ENCODE data around the gene CIZ1.

The CIZ1 gene

DNA sequence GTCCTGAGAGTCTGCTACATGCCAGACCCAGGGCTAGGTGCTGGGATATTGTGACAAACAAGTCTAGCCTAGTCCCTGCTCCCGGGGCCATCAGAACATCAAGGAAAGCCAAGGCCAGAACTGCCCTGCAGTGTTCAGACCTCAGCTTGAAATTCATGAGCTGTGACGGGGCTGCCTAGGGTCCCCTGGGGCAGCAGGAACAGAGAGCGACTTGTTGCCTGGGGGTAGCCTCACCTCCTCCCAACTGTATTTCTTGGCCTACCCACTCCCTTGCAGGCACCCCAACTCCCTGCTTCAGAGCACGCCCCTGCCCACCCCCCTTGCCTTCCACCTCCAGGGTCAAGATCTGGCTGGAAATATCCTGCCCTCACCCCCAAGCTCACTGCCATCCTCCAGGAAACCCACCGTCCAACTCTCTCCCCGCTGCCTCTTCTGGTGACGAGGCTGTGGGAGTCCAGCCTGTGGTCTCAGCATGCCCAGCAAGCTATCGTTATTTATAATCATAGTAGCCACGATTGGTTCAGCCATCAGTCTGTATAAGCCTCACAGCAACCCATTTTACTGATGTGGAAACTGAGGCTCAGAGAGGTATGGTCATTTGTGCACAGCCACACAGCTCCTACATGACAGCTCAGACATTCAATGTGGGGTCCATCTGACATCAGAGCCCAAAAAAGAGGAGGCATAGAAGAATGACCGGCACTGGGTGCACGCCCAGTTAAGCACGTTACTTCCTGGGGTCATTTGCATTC, 22.6 kb upstream of the CIZ1 start:
- no peak for DNase-seq (ENCODE audit: low spot score)

DNA sequence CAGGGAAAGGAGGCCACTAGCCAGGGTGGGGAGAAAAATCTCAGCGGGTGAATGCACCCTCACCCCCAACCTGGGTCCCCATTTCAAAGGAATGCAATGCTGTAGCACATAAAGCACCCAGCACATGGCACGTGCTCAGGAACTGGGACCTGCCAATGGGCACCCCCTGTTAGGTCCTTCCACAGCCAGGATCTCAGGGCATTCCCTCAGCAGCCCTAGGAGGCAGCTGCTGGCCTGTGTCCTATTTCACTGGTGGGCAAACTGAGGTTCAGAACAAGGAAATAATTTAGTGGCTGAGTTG, 20.6 kb upstream of the CIZ1 start:
- DNase-seq (ENCODE audit: low spot score), result no peak

DNA sequence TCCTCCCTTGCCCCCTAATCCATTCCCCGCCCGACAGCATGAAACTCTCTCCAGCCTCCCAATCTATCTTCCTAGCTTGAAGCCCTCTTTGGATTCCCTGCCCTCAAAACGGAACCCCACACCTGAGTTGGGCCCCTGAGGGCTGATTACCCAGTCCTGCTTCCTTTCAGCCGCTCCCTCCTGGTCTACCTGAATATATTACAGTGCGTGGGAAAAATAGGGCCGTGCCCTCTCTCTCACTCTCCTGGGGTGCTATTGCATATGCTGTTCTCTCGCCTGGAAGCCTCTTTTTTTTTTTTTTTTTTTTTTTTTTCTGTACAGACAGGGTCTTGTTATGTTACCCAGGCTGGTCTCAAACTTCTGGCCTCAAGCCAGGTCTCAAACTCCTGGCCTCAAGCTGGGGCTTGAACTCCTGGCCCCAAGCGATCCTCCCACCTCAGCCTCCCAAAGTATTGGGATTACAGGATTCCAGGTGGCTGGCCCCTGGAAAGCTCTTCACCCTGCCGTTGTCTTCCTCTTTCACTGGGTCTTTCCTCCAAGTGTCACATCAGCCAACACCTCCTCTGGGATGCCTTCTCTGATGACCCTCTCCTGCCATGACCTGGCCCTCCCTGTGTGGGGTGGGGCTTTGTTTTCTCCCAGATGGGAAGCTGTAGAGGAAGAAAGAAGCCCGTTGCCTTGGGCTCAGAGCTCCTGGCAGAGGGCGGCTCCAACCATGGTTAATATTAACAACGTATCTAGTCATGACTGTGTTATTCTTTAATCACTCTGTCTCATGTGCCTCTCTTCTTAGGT, 20.0 kb upstream of the CIZ1 start:
- no peak for DNase-seq (ENCODE audit: low spot score)

DNA sequence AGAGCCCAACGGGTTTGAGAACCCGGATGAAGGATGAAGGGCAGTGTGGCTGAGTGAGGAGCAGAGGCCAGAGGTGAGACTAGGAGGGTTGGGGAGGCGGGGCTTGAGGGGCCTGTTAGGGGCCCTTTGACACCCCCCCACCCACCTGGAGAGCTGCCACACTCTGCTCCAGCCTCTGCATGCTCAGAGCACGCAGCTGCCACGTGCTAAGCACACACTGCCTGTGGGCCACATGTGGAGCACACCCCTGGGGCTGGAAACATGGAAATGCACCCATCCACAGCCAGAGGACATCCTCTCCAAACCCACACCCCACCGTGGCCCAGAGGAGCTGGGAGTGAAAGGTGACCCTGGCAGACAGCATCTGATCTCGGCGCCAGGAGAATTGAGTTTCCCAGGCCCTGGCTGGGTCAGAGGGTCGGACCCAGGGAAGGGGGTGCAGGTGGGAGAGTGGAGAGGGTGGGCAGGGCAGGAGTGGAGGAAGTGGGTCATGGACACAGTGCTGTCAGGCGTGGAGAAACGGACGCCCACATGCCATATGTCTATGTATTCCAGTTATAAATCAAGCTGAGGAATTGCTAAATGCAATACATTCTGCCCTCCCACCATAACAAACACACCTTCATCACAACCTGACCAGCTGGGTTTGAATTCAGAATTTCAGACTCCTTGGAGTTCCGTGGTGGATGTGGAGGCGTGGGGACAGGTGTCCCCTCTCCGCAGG, 17.7 kb upstream of the CIZ1 start:
- no peak for DNase-seq (ENCODE audit: low spot score)

DNA sequence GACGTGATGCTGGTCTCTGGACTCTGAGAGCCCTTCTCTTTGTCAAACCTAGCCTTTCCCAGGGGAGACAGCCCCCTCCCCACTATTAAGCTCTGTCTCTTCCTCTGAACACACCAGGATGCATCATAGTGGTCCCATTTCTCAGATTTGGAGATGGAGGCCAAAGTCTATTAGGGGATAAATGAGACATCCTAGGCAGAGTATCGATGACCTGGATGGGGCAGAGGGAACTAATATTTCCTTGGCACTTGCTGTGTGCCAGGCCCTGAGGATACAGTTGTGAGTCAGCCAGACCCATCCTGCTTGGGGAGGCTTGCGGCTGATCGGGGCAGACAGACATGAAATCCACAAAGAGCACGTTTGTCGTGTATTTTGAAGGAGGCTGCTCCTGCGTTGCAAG, 17.0 kb upstream of the CIZ1 start:
- DNase-seq (ENCODE audit: low spot score), result no peak

DNA sequence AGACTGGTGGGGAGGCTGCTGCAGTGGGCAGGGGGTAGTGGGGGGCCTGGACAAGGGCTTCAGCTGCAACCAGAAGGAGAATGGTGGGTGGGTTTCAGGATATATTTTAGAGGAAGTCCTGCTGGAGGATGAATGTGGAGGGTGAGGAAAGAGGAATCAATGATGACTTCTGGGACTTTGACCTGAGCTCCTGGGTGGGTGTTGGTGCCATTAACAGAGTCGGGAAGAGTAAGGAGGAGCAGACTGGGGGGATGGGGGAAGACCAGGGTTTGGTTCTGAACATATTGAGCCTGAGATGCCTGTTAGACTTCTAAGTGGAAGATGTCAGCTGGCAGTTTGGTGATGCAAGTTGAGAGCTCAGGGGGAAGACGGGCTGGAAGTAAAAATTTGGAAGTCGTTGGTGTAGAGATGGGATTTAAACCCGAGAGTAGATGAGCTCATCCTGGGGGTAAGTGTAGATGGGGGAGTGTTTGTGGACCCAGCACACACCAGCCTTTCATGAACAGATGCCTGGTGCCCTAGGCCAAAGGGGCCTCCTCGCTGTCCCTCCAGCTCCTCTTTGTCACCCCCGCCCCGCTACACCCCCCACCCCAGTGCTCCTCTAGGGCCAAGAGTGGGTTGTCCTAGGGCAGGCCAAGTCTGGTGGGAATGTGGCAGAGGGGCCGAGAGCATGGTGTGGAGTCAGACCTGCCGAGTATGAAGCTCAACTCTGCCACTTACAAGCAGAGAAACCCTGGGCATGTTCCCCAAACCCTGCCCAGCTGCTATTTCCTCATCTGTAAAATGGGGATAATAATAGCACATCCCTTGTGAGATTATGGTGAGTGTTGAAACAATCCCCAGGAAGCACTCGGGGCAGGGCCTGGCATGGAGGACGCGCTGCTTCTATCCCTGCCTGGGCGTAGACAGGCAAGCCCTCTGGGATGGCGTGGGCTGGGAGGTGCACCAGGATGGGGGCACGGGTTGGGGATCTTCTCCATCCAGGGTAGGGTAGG, 15.8 kb upstream of the CIZ1 start:
- DNase-seq (ENCODE audit: low spot score), result no peak

DNA sequence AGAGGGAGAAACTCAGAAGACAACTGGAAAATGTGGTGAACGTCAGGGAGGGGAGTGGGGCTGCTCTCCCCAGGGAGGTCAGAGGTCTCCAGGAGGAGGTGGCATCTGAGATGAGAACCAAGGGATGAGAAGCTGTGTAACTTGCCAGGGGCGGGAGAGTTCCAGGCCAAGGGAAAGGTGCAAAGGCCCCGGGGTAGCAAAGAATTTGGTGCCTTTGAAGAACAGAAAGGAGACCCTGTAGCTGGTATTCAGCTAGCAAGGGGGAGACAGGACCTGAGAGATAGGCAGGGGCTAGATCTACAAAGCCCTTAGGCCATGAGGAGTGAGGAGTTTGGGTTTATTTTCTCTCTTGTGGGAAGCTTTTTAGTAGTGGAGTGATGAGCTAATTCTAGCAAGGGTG, 15.1 kb upstream of the CIZ1 start:
- DNase-seq (ENCODE audit: low spot score), result no peak

DNA sequence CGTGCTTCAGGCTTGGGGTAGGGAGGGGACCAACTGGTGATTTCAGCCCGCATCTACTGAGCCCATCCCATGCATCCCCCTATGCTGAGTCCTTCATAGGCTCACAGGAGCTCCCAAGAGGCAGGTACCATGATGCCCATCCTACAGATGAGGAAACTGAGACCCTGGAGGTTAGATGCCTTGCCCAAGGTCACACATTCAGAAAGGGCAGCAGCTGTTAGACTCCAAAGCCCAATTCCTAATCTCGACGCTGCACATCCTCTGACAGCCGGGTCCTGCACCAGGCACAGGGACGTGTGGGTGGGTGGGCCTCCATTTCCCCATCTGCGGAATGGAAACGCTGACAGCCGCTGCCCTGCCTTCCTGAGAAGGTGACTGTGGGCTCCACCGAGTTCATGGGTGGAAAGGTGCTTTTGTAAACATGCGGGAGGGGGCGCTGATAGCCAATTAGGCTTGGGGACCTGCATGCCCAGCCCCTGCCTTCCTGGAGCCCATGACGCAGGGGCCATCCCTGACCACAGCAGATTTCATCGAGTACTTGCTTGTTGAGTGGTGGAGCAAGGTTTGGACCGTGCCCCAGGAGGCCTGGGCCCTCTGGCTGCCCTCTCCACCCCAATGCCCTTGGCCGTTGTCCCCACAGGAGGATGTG, 14.0 kb upstream of the CIZ1 start:
- no peak for DNase-seq (ENCODE audit: low spot score)

DNA sequence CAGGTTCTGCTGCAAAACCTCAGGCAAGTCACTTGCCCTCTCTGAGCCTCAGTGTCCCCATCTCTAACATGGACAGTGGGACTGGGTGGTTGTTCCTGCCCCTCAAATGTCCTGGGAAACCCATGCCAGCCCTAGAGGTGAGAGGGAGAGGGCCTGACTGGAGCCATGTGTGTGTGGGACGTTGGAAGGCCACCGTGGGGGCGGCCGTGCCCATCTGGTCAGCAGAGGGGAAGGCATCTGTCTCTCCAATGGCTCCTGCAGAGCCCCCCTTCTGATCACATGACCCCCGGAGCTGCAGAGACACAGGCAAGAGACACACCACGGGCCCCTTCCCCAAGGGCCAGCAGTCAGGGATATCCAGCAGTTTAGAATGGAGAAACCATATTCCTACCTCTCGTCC, 13.5 kb upstream of the CIZ1 start:
- DNase-seq (ENCODE audit: low spot score), result no peak

DNA sequence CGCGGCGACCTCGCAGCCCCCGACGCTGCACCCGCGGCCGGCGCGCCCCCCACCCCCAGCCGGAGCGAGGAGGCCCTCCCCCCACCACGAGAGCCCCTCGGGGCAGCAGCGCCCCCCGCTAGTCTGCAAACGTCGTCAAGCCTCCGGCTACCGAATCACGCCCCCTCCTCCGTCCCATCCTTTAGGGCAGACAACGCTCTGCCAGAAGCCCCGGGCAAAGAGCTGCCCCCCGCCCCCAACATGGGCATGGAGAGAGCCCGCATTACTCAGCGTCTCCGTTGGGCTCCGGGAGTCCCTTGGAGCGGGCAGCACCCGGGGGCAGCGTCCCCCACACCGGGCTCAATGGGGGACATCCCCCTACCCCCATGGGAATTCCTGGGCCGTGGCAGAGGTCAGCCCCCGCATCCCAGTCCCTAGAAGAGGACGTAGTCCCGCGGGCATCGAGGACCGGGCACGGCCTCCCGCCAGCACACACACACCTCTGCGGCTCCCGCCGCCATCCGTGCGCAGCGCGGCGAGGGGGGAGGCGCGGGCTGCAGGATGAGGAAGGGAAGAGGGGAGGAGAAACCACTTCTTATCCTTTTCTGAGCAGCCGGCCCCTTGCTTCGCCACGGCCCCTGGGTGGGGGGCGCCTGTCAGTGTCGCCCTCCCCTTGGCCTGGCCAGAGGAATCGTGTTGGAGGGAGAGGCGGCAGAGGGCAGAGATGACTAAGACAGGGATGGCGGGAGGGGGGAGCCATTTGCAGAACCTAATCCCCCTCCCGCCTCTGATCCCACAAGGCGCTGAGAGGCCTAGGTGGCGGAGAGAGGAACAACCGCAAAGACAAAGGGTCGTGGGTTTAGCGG, 12.6 kb upstream of the CIZ1 start:
- DNase-seq (ENCODE audit: low spot score), result peak; percentile 71

DNA sequence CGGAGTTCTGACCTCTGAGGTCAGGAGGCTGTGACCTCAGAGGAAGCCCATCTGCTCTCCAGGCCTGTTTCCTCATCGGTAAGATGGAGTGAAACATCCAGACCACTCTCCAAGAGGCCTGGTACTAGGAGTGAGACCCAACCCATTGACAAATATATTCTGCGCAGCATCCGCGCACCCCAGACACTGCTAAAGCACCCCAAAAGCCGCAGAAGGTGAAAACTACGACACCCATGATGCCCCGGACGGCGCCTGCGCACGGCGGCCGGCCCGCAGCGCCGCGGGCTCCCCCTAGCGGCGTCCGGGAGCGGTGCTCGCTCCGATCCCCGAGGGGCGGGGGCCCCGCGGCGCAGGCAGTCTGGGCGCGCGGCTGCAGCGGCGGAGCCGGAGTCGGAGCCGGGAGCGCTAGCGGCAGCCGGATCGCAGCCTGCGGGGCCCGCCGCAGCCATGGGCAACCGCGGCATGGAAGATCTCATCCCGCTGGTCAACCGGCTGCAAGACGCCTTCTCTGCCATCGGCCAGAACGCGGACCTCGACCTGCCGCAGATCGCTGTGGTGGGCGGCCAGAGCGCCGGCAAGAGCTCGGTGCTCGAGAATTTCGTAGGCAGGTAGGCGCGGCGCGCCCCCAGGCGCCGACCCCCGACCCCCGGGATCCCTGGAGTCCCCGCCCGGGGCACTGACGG, 11.8 kb upstream of the CIZ1 start, which contains the start of gene DNM1:
DNM1 (plus strand) TSS at position 356 of the 683 bp plus-strand sequence; CDS start at position 448, 92 bp downstream.
- peak; percentile 100 for DNase-seq (ENCODE audit: low spot score)

DNA sequence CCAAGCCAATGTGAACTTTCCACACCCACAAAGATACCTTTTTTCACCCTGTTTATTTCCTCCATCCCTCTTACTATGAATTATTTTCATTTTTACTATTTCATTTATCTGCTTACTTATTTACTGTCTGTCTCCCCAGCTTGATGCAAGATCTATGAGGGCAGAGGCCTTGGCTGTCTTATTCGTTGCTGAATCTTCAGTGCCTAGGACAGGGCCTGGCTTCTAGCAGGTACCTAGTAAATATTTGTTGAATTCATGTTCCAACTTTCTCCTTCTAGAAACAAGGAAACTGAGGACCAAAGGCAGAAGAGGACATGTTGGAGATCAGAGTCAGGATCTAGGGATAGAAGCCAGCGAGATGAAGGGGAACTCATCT, 11.3 kb upstream of the CIZ1 start:
- no peak for DNase-seq (ENCODE audit: low spot score)

DNA sequence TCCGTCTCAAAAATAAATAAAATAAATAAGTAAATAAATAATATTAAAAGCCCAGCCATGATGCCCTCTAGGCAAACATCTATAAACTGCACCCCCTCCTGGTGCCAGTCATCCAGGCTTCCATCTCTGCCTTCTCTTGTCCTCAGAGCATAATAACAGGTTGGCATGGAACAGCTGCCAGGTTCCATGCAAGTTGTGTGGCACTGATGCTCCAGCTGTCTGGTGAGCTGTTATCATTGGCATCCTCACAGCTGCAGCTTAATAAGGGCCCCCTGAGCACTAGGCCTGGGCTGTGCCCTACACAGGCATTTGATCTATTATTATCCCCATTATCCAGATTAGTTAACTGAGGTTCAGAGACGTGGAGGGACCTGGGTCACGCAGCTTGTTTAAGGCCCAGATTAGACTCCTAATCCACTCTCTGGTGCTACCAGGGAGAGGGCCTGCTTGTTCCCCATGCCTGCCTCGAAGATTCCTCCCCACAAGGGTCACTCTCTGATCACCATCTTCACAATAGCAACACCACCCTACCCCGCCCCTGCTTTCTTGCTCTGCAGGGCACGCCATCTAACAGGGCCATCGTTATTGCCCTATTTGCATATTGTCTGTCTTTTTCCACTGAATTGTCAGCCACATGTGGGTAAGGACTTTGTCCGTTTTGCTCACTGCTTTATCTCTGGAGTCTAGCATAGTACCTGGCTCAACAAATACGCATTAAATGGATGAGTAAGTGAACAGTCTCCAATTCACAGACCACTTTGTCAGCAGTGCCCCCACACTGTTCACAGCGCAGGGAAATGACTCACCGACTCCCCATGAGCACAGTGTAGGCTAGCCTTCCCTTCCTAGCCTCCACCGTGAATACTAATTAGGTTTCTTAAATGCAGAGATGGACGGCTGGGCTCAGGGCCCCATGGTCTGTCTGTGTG, 10.3 kb upstream of the CIZ1 start:
- DNase-seq (ENCODE audit: low spot score), result no peak

DNA sequence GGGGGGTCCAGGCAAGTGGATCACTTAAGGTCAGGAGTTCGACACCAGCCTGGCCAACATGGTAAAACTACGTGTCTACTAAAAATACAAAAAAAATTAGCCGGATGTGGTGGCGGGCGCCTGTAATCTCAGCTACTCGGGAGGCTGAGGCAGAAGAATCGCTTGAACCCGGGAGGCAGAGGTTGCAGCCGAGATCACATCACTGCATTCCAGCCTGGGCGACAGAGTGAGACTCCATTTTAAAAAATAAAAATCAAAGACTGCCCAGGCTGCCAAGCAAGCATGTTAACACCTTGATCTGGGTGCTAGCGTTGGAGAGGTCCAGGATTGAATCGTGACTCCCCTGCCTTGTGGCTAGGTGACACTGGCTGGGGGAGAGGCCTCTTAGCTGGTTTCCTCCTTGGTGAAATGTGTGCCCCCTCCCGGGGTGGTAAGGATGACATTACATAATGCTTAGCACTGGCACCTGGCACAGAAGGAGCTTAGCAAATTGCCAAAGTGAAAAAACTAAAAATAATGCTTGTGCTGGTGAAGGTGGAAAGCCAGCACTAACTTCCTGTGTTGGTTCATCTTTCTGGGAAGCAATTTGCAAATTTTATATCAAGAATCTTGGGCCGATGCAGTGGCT, 2.2 kb upstream of the CIZ1 start:
- no peak for DNase-seq (ENCODE audit: low spot score)

DNA sequence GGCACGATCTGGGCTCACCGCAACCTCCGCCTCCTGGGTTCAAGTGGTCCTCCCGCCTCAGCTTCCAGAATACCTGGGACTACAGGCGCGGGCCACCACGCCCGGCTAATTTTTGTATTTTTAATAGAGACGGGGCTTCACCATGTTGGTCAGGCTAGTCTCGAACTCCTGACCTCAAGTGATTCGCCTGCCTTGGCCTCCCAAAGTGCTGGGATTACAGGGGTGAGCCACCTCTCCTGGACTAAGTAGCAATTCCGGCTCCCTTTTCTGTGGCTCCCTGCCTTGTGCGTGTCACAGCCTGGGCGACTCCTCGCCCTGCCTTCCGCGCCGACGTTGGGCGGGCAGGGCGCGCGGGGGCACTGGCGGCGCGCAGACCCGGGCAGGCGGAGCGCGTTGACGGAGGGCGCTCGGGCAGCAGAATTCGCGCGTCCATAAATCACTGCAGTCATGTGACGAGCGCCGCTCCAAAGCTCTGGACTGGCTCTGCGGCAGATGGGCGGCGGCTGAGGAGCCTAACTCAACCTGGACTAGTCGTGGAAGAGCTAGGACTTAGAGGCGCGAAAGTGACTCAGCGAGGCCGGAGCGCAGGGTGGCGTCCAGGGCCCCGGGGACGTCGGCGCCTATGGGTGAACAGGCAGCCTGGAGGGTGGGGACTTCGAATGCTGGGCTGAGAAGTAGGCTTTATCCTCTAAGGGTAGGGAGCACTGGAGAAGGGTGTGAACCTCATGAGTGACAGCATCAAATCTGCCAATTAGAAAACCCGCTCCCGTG, 1.4 kb upstream of the CIZ1 start:
- DNase-seq (ENCODE audit: low spot score), result peak; percentile 85

DNA sequence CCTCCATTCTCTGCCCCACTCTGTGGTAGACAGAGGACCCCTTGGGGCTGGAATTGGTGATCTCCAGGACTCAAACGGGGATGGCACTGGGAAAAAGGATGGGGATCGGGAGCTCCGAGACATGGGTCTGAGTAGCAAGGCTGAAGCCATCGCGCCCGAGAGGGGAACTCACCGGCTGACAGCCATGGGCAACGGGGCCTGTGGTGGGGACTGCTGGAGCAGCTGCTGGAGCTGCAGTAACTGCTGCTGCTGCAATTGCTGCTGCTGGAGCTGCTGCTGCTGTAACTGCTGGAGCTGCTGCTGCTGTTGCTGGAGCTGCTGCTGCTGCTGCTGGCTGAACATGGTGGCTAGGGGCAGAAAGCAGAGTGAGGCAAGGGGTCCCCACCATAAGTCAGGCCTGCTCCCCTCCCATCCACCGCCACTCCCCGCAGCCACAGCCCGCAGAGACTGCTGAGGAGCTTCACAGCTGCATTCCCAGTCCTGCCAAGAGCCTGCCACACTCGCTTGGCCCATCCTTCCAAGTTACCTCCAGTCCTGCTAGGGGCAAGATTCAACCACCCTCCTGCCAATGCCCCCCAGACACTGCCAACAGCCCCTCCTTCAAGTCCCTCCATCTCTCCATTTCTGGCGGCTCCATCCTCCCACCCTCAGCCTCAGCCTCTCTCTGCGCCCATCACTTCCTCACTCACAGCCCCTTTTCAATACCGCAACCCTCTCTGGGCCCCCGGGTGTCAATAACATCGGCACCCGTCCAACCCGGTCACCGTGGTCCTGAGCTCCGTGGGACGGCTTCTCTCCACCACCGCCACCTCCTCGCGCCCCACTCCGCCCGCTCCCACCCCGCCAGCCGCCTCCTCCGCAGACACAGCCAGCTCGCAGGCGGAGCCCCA, 611 bp downstream of the CIZ1 start:
- DNase-seq (ENCODE audit: low spot score), result no peak

Data from AG20443 (cell line).